HG03439 (cell line): ENCODE measurements around the gene ZNF408.
"Not testable (repeated sequence)": the region's sequence is repeated elsewhere in the genome, so short reads cannot be mapped to it uniquely, and the experiment has no call there.

Experiments
- ATAC-seq: cut with Tn5 transposase; IDR thresholded peaks from one replicate; pipeline ENCODE4 v1.9.1; 2021; ENCODE audit warnings: mild to moderate bottlenecking, moderate library complexity; ENCODE audit not compliant: unreplicated experiment

ZNF408 gene

DNA sequence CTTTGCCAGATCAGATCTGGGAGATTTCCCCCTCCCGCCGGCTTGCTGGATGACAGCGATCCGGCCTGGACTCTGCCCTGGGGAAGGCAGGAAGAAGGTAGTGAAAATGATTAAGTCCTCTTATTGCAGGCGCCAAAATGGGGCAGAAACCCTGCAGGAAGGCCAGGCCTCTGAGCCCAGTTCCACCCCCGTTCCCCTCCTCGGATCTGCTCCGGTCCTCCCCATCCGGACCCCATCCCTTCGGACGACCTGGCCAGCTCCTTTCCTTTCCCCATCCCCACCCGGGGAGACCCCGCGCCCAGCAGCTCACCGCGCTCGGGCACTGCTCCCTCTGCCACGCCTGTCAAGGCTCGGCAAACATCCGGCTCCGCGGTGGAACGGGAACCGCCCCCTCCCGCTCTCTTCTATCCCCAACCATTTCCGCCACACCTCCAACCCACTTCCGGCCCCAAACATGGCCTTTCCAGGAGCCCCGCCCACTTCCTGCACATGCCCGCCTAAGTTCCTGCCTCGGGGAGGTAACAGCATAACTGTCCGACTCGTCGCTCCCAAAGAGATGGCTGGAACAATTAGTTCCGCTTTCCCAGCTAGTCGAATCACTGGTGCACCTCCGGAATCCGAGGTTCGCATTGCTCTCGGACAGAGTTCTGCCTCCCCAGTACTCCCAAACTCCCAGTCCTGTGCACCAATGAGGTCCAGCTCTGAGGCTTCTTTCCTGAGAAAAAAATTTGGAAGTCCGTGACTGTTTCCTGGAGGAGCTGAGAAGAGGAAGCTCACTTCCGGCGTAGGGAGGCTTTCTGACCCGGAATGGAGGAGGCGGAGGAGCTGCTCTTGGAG lies at the start of gene ZNF408, which contains the start of gene ARHGAP1:
ZNF408 (plus strand) TSS at position 791 of the 837 bp plus-strand sequence; CDS start at position 808, 17 bp downstream.
ARHGAP1 (minus strand) TSS at position 379 of the 837 bp plus-strand sequence. CDS start 4,512 bp downstream, outside the sequence.
- ATAC-seq: peak; percentile 89

DNA sequence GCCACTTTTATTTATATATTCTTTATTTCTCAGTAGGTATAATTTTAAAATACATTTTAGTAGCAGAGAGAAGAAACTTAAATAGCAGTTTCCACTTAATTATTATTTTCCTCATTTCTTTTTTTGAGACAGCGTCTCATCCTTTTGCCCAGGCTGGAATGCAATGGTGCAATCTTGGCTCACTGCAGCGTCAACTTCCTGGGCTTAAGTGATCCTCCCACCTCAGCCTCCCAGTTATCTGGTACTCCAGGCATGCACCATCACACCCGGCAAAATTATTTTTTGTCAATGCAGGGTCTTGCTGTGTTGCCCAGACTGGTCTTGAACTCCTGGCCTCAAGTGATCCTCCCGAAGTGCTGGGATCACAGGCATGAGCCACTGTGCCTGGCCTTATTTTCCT lies 45.2 kb upstream of the ZNF408 start:
- no peak for ATAC-seq

DNA sequence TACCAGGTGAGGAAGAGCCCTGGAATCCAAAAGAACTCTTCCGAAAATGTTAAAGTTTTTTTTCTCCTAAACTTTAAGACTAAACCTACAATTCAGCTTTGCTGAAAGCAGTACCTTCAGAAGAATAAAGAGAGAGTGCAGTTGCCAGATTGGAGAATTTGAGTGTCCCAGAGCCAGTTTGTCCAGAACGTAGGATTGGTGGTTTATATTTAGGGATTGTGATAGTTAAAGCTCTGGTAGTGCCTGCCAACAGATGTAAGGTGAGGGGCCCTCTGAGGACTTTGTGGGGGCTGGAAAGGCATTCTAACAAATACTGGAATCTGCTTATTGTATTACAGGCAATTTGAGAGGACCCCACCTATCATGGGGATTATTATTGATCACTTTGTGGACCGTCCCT lies 43.6 kb upstream of the ZNF408 start:
- no peak for ATAC-seq

DNA sequence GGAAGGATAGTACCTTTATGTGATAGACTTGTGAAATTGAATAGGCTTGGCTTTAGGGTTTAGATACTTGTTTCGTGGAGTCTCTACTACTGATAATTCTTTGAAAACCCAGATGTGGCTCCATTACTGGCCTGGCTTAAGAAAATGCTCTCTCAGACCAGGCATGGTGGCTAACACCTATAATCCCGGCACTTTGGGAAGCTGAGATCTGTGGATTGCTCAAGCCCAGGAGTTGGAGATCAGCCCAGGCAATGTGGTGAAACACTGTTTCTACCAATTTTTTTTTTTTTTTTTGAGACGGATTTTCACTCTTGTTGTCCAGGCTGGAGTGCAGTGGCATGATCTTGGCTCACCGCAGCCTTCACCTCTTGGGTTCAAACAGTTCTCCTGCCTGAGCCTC lies 42.6 kb upstream of the ZNF408 start:
- ATAC-seq: no peak

DNA sequence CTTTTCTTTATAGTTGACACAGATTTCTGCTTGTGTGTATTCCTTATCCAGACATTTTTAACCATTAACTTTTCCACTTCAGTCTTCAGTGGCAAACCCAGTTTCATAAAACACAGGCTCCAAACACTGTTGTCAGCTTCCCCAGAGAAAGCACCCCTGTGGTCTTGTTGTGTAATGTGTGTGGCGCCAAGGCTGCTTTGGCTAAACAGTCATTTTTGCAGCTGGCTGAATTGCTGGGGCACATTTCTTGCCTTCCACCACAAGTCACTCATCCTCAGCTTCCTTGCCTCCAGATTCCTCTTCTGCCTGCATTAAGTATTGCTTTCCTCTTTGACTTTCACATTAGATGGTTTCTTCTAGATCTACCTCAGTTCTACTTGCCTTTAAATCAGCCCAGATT lies 40.9 kb upstream of the ZNF408 start:
- no peak for ATAC-seq

DNA sequence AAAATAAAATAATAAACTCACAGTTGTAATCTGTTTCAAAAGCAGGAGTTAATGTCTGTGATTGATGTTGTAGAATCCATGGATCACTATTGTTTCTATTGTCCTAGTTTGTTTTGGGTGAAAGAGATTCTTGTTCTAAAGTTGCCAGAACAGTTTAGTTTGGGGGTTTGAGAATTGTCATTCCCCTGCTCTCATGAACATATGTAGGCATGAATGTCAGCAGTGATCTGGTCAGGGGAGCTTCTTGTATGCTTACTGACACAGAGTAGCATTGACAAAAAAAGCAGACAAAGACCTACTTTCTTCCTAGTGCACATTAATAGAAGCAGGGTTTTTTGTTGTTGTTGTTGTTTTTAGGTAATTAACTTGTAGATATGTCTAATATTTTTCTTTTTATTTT lies 39.0 kb upstream of the ZNF408 start:
- no peak for ATAC-seq

DNA sequence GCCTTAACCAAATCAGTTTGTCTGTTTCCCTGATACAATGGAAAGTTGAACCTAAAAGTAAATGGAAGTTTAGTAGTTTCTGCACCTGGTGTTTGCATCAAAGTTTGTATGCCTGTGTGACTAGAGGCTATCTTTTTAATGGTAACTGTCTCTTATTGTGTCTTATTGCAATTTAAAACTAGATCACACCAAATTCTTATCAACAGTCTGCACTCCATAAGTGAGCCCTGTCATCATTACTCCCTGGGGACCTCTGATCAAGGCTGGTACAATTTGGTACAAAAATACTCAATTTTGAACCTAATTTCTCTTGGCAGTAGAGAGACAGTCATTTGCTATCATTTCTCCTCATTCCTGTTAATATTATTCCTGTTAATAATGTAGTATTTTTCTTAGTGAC lies 38.5 kb upstream of the ZNF408 start:
- ATAC-seq: no peak

DNA sequence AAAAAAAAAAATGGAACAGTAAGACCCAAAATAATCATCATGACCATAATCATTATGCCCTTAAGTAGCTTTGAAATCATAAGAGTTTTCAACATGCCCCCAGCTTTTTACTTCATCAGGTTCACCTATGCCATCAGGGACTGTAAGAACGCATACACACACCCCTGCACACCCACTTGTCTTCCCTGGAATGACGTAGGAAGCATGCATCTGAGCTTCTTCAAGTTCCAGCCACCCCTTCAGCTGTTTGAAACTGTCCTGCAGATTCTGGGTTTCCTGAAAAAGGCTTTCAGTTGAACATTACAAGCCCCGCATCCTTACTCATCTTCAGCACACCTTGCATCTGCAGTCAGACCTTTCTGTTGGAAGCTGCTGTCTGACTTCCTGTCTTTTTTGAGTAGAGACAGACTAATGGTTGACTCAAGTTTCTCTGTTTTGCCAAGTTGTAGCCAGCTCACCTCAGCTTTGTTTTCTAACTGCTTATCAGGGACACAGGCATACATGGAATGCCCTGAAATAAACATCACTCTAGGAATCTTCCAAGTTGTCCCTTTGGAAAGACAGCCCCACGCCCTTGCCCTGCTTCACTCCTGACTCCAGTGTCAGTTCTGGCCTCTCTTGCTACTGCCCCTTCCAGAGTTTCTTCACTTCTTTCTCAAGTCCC lies 37.4 kb upstream of the ZNF408 start:
- no peak for ATAC-seq

DNA sequence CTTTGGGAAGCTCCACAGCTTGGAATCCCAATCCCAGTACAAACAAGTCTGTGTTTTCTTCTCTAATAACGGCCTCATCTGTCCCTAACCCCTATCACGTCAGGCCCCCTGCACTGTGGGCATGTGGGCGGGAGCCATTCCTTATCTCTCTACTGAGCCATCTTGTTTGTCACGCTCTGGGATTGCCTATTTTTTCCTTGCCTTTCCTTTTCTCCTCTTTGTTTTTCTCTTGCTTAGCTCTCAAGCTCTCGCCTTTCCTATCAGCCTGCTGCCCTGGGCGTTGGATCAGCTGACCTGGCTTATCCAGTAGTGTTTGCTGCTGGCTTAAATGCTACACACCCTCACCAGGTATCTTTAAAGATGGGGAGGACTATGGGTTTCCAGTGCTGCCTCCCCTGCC lies 36.2 kb upstream of the ZNF408 start:
- ATAC-seq: no peak

DNA sequence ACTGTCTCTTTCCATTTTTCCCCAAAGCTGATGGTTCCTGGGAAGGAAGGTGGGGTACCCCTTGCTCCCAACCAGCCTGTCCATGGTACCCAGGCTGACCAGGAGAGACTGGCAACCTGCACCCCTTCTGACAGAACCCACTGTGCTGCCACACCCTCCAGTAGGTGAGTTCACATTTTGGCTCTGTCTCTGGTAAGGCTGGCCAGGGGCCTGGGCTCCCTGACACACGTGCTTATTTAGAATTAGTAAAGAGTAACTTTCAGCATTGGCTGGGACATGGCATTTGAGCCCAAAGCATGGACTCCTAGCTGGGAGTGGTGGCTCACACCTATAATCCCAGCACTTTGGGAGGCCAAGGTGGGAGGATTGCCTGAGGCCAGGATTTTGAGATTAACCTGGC lies 35.5 kb upstream of the ZNF408 start:
- no peak for ATAC-seq

DNA sequence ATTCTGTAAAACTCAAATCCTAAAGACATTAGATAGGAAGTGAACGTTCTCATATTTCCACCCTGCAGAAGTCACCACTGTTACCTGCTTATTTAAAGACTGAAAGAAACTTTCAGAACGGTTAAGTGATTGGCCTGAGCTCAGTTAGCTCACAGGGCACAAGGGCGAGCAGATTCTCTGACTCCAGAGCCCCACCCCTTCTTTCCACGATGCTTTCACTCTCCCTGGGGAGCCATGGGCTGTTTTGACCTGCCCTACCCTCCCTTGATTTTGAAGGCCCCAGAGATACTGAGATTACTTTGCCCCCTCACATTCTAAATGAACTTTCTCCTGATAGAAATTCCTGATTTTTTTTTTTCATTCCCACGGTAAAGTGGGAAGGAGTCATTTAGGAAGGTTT lies 34.3 kb upstream of the ZNF408 start:
- no peak for ATAC-seq

DNA sequence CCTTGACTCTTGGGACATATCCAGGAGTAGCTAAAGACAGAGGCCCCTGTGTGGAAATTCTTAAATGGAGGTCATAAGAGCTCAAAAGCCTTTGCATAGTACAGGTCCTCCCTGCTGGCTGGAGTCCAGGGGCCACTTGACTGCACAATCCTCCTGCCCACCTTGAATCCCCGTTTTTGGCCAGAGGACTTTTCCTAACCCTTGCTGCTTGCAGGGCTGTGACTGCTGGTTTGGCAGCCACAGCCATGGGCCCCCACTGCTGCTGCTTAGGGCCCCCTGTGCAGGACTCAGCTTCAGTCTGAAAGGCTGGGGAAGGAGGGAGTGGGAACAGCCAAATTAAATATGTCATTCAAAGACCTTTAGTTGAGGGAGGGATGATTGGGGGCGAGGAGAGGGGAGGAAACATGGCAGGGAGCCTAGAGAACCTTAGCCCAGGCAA lies 33.8 kb upstream of the ZNF408 start:
- ATAC-seq: no peak

DNA sequence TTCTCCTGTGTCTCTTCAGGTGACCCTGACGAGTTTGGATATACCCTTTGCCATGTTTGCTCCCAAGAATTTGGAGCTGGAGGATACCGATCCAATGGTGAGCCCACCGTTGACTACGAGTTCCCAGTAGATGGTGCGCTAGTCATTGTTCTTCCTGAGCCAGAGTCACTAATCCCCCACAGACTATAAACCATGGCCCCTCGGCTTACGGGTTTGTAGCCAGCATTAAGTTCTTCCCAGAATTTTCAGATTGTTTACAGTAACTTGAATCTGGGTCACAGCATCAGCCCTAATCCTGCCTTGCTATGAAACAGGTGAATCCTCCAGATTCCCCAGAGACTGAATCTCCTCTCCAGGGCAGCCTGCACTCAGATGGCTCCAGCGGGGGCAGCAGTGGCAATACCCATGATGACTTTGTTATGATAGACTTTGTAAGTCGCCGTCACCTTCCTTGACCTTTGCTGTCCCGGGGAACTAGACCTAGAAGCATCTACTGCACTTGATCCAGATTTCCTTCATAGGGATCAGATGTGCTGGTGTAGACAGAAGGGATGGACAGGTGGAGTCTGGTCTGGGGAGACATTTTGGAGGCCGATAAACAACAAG lies 32.2 kb upstream of the ZNF408 start:
- no peak for ATAC-seq

DNA sequence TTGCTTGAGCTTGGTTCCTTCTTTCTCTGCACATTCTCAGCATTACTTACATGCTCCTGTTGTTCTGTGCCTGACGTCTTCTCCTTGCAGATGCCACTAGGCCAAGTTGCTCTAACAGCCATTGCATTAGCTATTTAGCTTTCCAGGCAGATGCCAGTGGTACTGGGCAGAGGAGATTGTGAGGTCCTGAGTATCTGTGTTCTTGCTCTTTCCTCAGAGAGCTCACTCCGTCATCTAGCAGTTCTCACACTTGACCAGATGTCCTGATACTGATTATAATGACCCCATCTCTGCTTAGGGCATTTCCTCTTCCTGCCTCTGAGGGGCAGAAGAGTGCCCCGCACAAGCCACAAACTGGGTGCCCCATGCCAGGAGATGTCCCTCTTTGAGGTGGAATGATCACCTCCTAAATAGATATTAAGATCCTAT lies 31.1 kb upstream of the ZNF408 start:
- ATAC-seq: no peak

DNA sequence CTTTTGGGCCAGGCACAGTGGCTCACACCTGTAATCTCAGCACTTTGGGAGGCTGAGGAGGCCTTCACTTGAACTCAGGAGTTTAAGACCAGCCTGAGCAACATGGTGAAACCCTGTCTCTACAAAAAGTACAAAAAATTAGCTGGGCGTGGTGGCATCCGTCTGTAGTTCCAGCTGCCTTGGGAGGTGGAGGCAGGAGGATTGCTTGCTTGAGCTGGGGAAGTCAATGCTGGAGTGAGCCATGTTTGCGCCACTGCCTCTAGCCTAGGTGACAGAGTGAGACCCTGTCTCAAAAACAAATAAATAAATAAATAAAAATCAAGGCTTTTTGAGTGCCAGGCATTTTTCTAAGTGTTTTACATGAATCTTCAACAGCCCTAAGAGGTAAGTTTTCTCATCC lies 30.3 kb upstream of the ZNF408 start:
- not testable (repeated sequence) for ATAC-seq

DNA sequence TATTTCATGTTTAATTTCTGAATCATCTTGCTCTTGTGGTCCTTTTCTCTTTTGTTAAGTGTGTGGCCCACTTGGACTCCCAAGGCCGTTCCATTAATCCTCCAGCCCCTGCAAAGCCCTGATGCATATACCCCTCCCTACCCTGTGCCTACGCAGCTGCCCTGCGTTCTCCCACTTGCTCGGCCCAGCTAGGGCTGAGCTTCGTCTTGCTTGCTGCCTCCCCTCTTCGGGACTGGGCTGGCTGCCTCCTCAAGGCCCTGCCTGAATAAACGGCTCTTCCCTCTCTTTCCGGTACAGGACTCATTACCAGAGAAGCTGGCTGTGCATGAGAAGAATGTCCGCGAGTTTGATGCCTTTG lies 28.9 kb upstream of the ZNF408 start:
- no peak for ATAC-seq

DNA sequence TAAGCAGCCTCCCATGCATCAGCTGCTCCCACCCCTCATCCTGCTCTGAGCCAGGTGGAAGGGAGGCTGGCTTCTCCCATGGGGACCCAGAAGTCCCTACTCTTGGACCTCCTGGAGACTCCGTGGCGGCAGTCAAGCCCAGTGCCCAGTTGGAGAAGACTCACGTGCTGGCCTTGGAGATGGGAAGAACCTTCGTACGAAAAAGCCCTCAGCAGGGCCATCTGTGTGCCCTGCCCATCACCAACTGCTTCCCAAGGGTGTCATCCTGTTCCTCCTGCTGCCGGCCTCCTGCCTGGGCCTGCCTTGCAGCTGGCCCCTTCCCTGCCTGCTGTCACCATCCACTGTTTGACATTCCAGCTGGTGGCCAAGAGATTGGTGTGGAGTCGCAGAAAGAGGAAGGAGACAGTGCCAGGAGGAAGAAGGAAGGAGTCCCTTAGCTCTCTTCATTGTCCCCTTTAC lies 28.4 kb upstream of the ZNF408 start:
- no peak for ATAC-seq

DNA sequence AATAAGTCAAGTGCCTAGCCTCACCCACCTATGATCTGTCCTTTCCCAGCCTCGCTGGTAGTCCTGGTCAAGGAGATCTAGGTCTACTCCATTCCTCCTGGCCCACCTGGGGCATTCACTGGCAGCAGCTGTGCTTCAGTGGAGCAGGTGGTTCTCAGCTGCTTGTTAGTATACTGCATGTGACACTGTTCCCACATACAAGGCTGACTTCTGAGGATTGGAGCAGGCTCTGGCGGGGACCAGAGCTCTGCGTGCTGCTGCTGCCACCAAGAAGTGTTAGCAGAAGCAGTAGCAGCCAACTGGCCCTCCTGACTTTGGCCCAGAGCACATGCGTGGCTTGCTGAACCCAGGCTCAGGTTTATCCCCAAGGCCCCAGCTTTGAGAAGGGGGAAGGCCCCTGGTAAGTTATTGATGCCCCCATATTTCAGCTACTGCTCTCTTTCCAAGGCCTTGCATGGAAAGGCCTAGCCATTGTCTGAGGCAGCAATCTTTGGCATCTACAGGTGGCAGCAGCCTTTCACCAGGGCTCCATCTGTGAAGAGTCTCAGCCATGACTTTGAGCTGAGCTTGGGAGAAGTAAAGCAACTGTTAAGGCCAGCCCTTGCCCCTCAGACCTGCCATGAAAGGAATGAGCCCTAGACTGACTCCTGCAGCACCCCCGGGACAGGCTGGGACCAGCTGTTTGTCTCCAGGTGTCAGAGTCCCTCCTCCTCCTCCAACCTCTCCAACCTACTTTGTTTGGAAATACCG lies 26.9 kb upstream of the ZNF408 start:
- ATAC-seq: no peak

DNA sequence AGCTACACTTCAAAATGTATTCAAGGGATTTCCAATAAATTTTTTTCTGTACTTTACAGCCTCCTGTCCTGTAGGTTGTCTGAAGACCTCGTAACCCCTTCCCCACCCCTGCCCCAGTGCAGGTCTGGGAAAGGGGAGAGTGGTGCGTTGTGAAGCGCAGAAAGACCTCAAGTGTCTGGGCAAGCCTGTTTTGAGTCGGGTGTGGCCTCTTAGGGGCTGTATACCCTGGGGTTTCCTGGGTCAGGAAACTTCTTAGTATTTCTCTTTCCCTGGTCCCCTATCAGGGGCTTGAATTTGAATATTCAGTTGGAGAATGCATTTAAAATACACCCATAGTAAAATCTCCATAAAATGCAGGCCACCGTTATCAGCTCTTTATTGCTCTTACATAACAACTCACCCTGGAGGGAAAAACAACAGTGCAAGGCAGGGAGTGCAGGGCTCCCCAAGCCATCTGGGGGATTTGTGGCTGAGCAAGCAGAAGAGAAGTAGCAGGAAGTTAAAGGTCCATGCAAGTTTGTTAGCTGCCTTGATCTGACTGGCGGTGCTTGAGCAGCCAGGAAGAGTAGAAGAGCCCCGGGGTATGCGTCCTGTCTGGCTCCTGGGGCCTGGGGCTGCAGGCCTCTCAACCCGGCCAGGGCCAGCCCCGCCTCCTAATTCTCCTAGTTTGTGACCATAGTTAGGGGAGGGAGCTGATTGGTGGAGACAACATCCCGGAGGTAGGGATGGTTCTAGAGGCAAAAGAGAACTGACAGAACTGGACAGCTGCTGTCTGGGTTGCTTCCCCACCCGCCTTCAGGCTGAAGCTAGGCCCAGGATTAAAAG lies 26.2 kb upstream of the ZNF408 start:
- ATAC-seq: no peak

DNA sequence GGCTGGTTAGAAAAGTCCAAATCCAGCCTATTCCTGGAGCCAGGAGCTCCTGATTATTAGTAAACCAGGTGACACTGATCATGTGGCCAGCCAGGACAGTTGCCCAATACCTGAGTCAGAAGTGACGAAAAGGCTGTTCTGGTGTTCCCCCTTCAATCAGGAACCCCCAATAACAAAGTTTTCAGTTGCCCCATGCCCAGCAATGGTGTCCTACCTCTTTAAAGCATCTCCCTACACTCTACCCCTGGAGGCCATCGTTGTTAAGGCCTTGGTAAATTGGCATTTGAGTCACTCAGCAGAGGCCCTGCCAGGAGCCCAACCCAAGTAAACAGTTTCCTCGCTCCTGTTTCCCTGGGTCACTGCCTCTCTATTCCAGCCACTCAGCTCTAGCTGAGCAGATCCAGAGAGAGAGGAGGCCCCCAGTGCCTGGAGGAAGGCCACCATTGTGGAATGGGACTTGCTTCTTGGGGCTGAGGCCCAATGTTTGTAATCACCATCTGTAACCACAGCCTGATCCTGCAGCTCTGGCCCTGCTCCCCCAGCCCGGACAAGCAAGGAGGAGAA lies 25.5 kb upstream of the ZNF408 start:
- no peak for ATAC-seq
